Neural cell (in vitro differentiated cells): ENCODE results near the gene TECRL. TPM values are rescaled to one million over a fixed set of nuclear protein-coding genes. Genes with fewer than 3 reads are reported as not detected.

ENCODE experiments used
- H2AFZ ChIP-seq: fragments of 200-600, 300-800 bp; sonication (generic), shearing (Covaris generic); 2 replicates; pipeline ENCODE4 v1.6.0; 2014; ENCODE audit warnings: low read depth, mild to moderate bottlenecking, antibody characterized with exemption, low read length, moderate library complexity
- H3F3A ChIP-seq: fragments of 200-600 bp; shearing (Covaris generic); 2 replicates; pipeline ENCODE4 v1.6.1; 2016; ENCODE audit warnings: mild to moderate bottlenecking, moderate library complexity, mixed read lengths, antibody characterized with exemption, low read length; ENCODE audit not compliant: insufficient read depth, poor library complexity, severe bottlenecking
- H3K27ac ChIP-seq: fragments of 200-600, 300-800 bp; sonication (generic), shearing (Covaris generic); 2 replicates; pipeline ENCODE4 v1.5.1; 2014; ENCODE audit warnings: mild to moderate bottlenecking, low read length, moderate library complexity
- H3K27me3 ChIP-seq: fragments of 300-800, 200-600 bp; sonication (generic), shearing (Covaris generic); 2 replicates; pipeline ENCODE4 v1.6.0; 2014; ENCODE audit warnings: mild to moderate bottlenecking, low read depth, low read length, moderate library complexity; ENCODE audit not compliant: insufficient read depth
- H3K36me3 ChIP-seq: fragments of 300-800, 200-600 bp; sonication (generic), shearing (Covaris generic); 2 replicates; pipeline ENCODE4 v1.5.1; 2014; ENCODE audit warnings: mild to moderate bottlenecking, antibody characterized with exemption, low read length, moderate library complexity; ENCODE audit not compliant: insufficient read depth
- H3K4me2 ChIP-seq: fragments of 300-800, 200-600 bp; sonication (generic), shearing (Covaris generic); 2 replicates; pipeline ENCODE4 v1.6.0; 2014; ENCODE audit warnings: mild to moderate bottlenecking, low read length
- H3K4me3 ChIP-seq: fragments of 300-800, 200-600 bp; sonication (generic), shearing (Covaris generic); 2 replicates; pipeline ENCODE4 v1.5.1; 2014; ENCODE audit warnings: mild to moderate bottlenecking, low read length, moderate library complexity
- H3K79me2 ChIP-seq: fragments of 200-600 bp; shearing (Covaris generic); replicated peaks from 2 replicates; pipeline ENCODE4 v1.6.0; 2014; ENCODE audit warnings: mild to moderate bottlenecking, low read length, moderate library complexity; ENCODE audit not compliant: insufficient read depth
- H3K9ac ChIP-seq: fragments of 300-800, 200-600 bp; sonication (generic), shearing (Covaris generic); 2 replicates; pipeline ENCODE4 v1.6.1; 2016; ENCODE audit warnings: mild to moderate bottlenecking, low read length, mixed read lengths
- H3K9me2 ChIP-seq: fragments of 200-600 bp; shearing (Covaris generic); 2 replicates; pipeline ENCODE4 v1.6.1; 2016; ENCODE audit warnings: mild to moderate bottlenecking, low read length, mixed read lengths; ENCODE audit not compliant: insufficient read depth
- H3K9me3 ChIP-seq: fragments of 200-600, 300-800 bp; sonication (generic), shearing (Covaris generic); 2 replicates; pipeline ENCODE4 v1.6.1; 2016; ENCODE audit warnings: mild to moderate bottlenecking, mixed run types, low read length, moderate library complexity, mixed read lengths
- H4K20me1 ChIP-seq: fragments of 200-600 bp; shearing (Covaris generic); 2 replicates; pipeline ENCODE4 v1.6.1; 2016; ENCODE audit warnings: mild to moderate bottlenecking, mixed run types; ENCODE audit not compliant: insufficient read depth
- EP300 ChIP-seq: fragments of 450-650 bp; conservative IDR thresholded peaks from 2 replicates; pipeline ENCODE4 v1.6.1; 2014; ENCODE audit warnings: antibody characterized with exemption, mild to moderate bottlenecking, moderate library complexity; ENCODE audit not compliant: poor library complexity, severe bottlenecking
- EZH2 ChIP-seq: fragments of 200-600, 300-800 bp; shearing (Covaris generic), sonication (generic); IDR thresholded peaks from 2 replicates; pipeline ENCODE4 v1.6.1; 2014; ENCODE audit warnings: antibody characterized with exemption, low read length, borderline replicate concordance, mild to moderate bottlenecking; ENCODE audit not compliant: insufficient read depth, poor library complexity, severe bottlenecking
- MXI1 ChIP-seq: fragments of 450-650 bp; conservative IDR thresholded peaks from 2 replicates; pipeline ENCODE4 v1.6.1; 2014; ENCODE audit warnings: antibody characterized with exemption, mild to moderate bottlenecking; ENCODE audit not compliant: poor library complexity, severe bottlenecking
- POLR2AphosphoS5 ChIP-seq: IDR thresholded peaks from 2 replicates; pipeline ENCODE4 v1.6.1; 2012
- RAD21 ChIP-seq: fragments of 450-650 bp; conservative IDR thresholded peaks from 2 replicates; pipeline ENCODE4 v1.6.1; 2014; ENCODE audit warnings: antibody characterized with exemption, mild to moderate bottlenecking, moderate library complexity
- SMC3 ChIP-seq: fragments of 450-650 bp; conservative IDR thresholded peaks from 2 replicates; pipeline ENCODE4 v1.6.1; 2014; ENCODE audit warnings: antibody characterized with exemption, mild to moderate bottlenecking, moderate library complexity; ENCODE audit not compliant: poor library complexity
- polyA plus RNA-seq: library from polyadenylated mRNA; depleted of rRNA; stranded (reverse); fragments of >200 nt; gene quantifications from 2 replicates; pipeline ENCODE4 v1.2.3, GENCODE V29; 2014
- TF ChIP-seq, protein P1 (sequence below): IDR thresholded peaks from 2 replicates; pipeline ENCODE4 v1.6.1; 2012; ENCODE audit warnings: borderline replicate concordance
- TF ChIP-seq, protein P2 (sequence below): fragments of 450-650 bp; IDR thresholded peaks from 2 replicates; pipeline ENCODE4 v1.5.1; 2014; ENCODE audit warnings: antibody characterized with exemption, mild to moderate bottlenecking, moderate library complexity; ENCODE audit not compliant: poor library complexity, severe bottlenecking

Gene TECRL
- polyA plus RNA-seq, 1 donor from 2014 or later, result not detected

DNA sequence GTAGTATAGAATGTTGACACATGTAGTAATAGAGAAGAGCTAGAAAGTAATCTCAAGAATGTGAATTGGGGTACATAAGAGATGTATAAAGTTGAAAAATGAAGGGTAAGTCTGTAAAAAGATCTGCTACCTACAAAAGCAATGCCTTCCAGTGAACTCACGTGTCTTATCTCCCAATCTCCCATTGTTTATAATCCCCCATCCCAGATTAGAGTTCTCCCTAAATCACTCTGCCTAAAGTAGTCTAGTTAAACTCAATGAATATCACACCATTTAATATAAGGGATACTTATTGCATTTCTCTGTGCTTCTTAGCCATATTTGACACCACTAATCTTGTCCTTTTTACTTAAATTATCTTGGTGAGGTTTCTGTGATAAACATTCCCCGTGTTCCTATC, 6.6 kb downstream of the TECRL start:
- TF ChIP-seq EZH2, result no peak
- TF ChIP-seq RAD21, result no peak
- no peak for TF ChIP-seq SMC3
- TF ChIP-seq POLR2AphosphoS5, result no peak
- TF ChIP-seq, protein P1, sequence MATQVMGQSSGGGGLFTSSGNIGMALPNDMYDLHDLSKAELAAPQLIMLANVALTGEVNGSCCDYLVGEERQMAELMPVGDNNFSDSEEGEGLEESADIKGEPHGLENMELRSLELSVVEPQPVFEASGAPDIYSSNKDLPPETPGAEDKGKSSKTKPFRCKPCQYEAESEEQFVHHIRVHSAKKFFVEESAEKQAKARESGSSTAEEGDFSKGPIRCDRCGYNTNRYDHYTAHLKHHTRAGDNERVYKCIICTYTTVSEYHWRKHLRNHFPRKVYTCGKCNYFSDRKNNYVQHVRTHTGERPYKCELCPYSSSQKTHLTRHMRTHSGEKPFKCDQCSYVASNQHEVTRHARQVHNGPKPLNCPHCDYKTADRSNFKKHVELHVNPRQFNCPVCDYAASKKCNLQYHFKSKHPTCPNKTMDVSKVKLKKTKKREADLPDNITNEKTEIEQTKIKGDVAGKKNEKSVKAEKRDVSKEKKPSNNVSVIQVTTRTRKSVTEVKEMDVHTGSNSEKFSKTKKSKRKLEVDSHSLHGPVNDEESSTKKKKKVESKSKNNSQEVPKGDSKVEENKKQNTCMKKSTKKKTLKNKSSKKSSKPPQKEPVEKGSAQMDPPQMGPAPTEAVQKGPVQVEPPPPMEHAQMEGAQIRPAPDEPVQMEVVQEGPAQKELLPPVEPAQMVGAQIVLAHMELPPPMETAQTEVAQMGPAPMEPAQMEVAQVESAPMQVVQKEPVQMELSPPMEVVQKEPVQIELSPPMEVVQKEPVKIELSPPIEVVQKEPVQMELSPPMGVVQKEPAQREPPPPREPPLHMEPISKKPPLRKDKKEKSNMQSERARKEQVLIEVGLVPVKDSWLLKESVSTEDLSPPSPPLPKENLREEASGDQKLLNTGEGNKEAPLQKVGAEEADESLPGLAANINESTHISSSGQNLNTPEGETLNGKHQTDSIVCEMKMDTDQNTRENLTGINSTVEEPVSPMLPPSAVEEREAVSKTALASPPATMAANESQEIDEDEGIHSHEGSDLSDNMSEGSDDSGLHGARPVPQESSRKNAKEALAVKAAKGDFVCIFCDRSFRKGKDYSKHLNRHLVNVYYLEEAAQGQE, result no peak
- no peaks in the 10 kb centered on the region for H3K9me3 ChIP-seq
- H4K20me1 ChIP-seq, result no peaks in the 10 kb centered on the region
- no peaks in the 10 kb centered on the region for H3F3A ChIP-seq
- no peak overlapping the region for H3K9ac ChIP-seq
- H3K36me3 ChIP-seq, result no peaks in the 10 kb centered on the region
- no peak overlapping the region for H3K4me2 ChIP-seq
- no peaks in the 10 kb centered on the region for H3K9me2 ChIP-seq
- no peaks in the 10 kb centered on the region for H3K27me3 ChIP-seq
- H3K27ac ChIP-seq, result no peak overlapping the region
- H3K79me2 ChIP-seq, result no peaks in the 10 kb centered on the region
- H2AFZ ChIP-seq, result no peak overlapping the region
- no peak overlapping the region for H3K4me3 ChIP-seq

DNA sequence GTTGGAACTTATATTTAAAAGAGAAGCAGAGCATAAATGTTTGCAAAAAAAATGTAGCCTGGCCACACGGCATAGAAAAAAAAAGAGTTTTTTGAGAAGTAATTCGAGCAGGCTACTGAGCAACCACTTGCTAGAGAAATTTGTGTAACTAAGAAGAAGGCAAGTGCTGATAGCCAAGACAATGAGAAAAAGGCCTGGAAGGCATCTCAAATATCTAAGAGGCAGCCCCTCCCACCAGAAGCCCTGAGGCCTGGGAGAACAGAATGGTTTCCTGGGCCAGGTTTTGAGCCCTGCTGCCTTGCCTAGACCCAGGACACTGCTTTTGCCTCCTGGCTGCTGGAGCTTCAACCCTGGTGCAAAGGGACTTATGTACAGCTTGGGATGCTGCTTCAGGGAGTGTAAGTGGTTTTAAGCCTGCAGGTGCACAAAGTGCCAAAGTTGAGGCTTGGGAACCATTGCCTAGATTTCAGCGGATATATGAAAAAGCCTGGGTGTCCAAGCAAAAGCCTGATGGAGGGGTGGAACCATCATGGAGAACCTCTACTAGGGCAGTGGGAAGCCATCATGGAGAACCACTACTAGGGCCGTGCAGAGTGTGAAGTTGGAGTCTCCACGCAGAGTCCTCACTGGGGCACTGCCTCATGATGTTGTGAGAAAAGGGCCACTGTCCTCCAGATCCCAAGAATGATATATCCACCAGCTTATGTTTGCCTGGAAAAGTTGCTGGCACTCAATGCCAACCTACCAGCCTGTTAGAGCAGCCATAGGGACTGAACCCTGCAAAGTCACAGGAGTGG, 9.7 kb downstream of the TECRL start:
- Histone ChIP-seq H3K9me3 (no peaks in the 10 kb centered on the region), H3K36me3 (no peaks in the 10 kb centered on the region), H3K4me3 (no peak overlapping the region), H3K79me2 (no peaks in the 10 kb centered on the region), H3K27me3 (no peaks in the 10 kb centered on the region), H4K20me1 (no peaks in the 10 kb centered on the region), H3K9me2 (no peaks in the 10 kb centered on the region), H3K9ac (no peak overlapping the region), H3F3A (no peaks in the 10 kb centered on the region), H2AFZ (no peak overlapping the region), H3K27ac (no peak overlapping the region), H3K4me2 (no peak overlapping the region)
- TF ChIP-seq, protein P2, sequence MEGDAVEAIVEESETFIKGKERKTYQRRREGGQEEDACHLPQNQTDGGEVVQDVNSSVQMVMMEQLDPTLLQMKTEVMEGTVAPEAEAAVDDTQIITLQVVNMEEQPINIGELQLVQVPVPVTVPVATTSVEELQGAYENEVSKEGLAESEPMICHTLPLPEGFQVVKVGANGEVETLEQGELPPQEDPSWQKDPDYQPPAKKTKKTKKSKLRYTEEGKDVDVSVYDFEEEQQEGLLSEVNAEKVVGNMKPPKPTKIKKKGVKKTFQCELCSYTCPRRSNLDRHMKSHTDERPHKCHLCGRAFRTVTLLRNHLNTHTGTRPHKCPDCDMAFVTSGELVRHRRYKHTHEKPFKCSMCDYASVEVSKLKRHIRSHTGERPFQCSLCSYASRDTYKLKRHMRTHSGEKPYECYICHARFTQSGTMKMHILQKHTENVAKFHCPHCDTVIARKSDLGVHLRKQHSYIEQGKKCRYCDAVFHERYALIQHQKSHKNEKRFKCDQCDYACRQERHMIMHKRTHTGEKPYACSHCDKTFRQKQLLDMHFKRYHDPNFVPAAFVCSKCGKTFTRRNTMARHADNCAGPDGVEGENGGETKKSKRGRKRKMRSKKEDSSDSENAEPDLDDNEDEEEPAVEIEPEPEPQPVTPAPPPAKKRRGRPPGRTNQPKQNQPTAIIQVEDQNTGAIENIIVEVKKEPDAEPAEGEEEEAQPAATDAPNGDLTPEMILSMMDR, result no peak
- TF ChIP-seq SMC3, result no peak
- TF ChIP-seq EP300, result no peak
- no peak for TF ChIP-seq MXI1
